Hepatocyte (in vitro differentiated cells): ENCODE measurements around the gene ARHGAP15. TPM values are rescaled to one million over a fixed set of nuclear protein-coding genes. Genes with fewer than 3 reads are reported as not detected.

Experiments used
- DNase-seq: peaks from one replicate; pipeline ENCODE4 v3.0.0-alpha.2; 2016; ENCODE audit warnings: low spot score
- H2AFZ ChIP-seq: fragments of 200-600 bp; sonication (generic); 2 replicates; pipeline ENCODE4 v1.6.0; 2016; ENCODE audit warnings: antibody characterized with exemption, mild to moderate bottlenecking
- H3K27ac ChIP-seq: fragments of 200-600 bp; sonication (generic); 2 replicates; pipeline ENCODE4 v1.5.1; 2016; ENCODE audit warnings: mild to moderate bottlenecking
- H3K27me3 ChIP-seq: fragments of 200-600 bp; sonication (generic); 2 replicates; pipeline ENCODE4 v1.6.1; 2016
- H3K36me3 ChIP-seq: fragments of 200-600 bp; sonication (generic); replicated peaks from 2 replicates; pipeline ENCODE4 v1.5.1; 2016; ENCODE audit warnings: low read depth; ENCODE audit not compliant: insufficient read depth
- H3K4me1 ChIP-seq: fragments of 200-600 bp; sonication (generic); 2 replicates; pipeline ENCODE4 v1.5.1; 2016; ENCODE audit warnings: mild to moderate bottlenecking, moderate library complexity; ENCODE audit not compliant: insufficient read depth
- H3K4me2 ChIP-seq: fragments of 200-600 bp; sonication (generic); 2 replicates; pipeline ENCODE4 v1.6.0; 2016
- H3K4me3 ChIP-seq: fragments of 200-600 bp; sonication (generic); 2 replicates; pipeline ENCODE4 v1.5.1; 2016; ENCODE audit warnings: mild to moderate bottlenecking
- H3K79me2 ChIP-seq: fragments of 200-600 bp; sonication (generic); 2 replicates; pipeline ENCODE4 v1.6.0; 2017; ENCODE audit warnings: mild to moderate bottlenecking
- H3K9me2 ChIP-seq: fragments of 200-600 bp; sonication (generic); replicated peaks from 2 replicates; pipeline ENCODE4 v1.6.0; 2017; ENCODE audit warnings: mild to moderate bottlenecking; ENCODE audit not compliant: insufficient read depth
- H3K9me3 ChIP-seq: fragments of 200-600 bp; sonication (generic); 2 replicates; pipeline ENCODE4 v1.5.1; 2016; ENCODE audit warnings: low read depth, mild to moderate bottlenecking
- H4K20me1 ChIP-seq: fragments of 200-600 bp; sonication (generic); 2 replicates; pipeline ENCODE4 v1.6.0; 2016; ENCODE audit warnings: mild to moderate bottlenecking; ENCODE audit not compliant: insufficient read depth, poor library complexity, severe bottlenecking
- CTCF ChIP-seq: fragments of 200-600 bp; sonication (generic); IDR thresholded peaks from 2 replicates; pipeline ENCODE4 v1.5.1; 2016; ENCODE audit warnings: antibody characterized with exemption, mild to moderate bottlenecking; ENCODE audit not compliant: poor library complexity
- EZH2 ChIP-seq: fragments of 200-600 bp; sonication (generic); IDR thresholded peaks from 2 replicates; pipeline ENCODE4 v1.6.1; 2016; ENCODE audit warnings: antibody characterized with exemption, mild to moderate bottlenecking, borderline replicate concordance
- EZH2phosphoT487 ChIP-seq: fragments of 200-600 bp; sonication (generic); IDR thresholded peaks from one replicate; pipeline ENCODE4 v1.6.1; 2018; ENCODE audit warnings: antibody characterized with exemption, mild to moderate bottlenecking, low read depth, moderate library complexity; ENCODE audit not compliant: unreplicated experiment, severe bottlenecking
- WGBS: methylation state at CpG from one replicate; pipeline ENCODE4 v1.1.6; 2016; ENCODE audit warnings: low lambda C conversion rate; ENCODE audit errors: missing lambda C conversion rate; 5-methylcytosine and 5-hydroxymethylcytosine counted together
- polyA plus RNA-seq: library from polyadenylated mRNA; unstranded; fragments of >200 nt; fragmentation: Nextera tagmentation; extraction: Ambion mirVana; gene quantifications from 2 replicates; pipeline ENCODE4 v1.2.1, GENCODE V29; 2016
- total RNA-seq: library from RNA; depleted of rRNA; stranded (reverse); fragments of >200 nt; gene quantifications from 2 replicates; pipeline ENCODE4 v1.2.3, GENCODE V29; 2014

The ARHGAP15 gene
- total and polyA plus RNA-seq, 2 experiments from 2014 or later: 0.17 TPM; not detected in 1

GRCh38 chr2:143379955-143380354, 250.7 kb downstream of the ARHGAP15 start:
- Histone ChIP-seq H3K79me2 (no peaks in the 10 kb centered on the region), H3K9me2 (no peaks in the 10 kb centered on the region), H3K27ac (no peak overlapping the region), H2AFZ (no peak overlapping the region), H3K4me3 (no peak overlapping the region), H3K27me3 (no peaks in the 10 kb centered on the region), H4K20me1 (no peaks in the 10 kb centered on the region), H3K4me1 (peaks cover 13% of the 10 kb centered on the region), H3K36me3 (no peaks in the 10 kb centered on the region), H3K4me2 (no peak overlapping the region), H3K9me3 (no peaks in the 10 kb centered on the region)
- no peak for DNase-seq
- TF ChIP-seq CTCF: no peak
- TF ChIP-seq EZH2phosphoT487: no peak
- no peak for TF ChIP-seq EZH2
- WGBS: 77% methylated on average over 1 of the region's 1 CpG

- Histone ChIP-seq H3K27me3 (no peaks in the 10 kb centered on the region), H2AFZ (no peak overlapping the region), H3K9me3 (no peaks in the 10 kb centered on the region), H4K20me1 (no peaks in the 10 kb centered on the region), H3K9me2 (no peaks in the 10 kb centered on the region), H3K36me3 (no peaks in the 10 kb centered on the region), H3K79me2 (no peaks in the 10 kb centered on the region), H3K4me2 (no peak overlapping the region), H3K4me3 (no peak overlapping the region), H3K27ac (no peak overlapping the region), H3K4me1 (peaks cover 4% of the 10 kb centered on the region)
- no peak for TF ChIP-seq EZH2phosphoT487
- TF ChIP-seq CTCF: no peak
- no peak for TF ChIP-seq EZH2
- DNase-seq: no peak
- 88% methylated on average over 8 of the region's 8 CpGs for WGBS
Observed at GRCh38 chr2:143382573-143382972, 253.4 kb downstream of the ARHGAP15 start.

GRCh38 chr2:143383016-143383415, 253.8 kb downstream of the ARHGAP15 start:
- Histone ChIP-seq H3K27me3 (no peaks in the 10 kb centered on the region), H3K4me1 (peaks cover 4% of the 10 kb centered on the region), H3K9me2 (no peaks in the 10 kb centered on the region), H4K20me1 (no peaks in the 10 kb centered on the region), H3K9me3 (no peaks in the 10 kb centered on the region), H3K79me2 (no peaks in the 10 kb centered on the region), H3K4me3 (no peak overlapping the region), H3K4me2 (no peak overlapping the region), H2AFZ (no peak overlapping the region), H3K36me3 (no peaks in the 10 kb centered on the region), H3K27ac (no peak overlapping the region)
- no peak for DNase-seq
- TF ChIP-seq EZH2phosphoT487: no peak
- TF ChIP-seq CTCF: no peak
- TF ChIP-seq EZH2: no peak
- 92% methylated on average over 2 of the region's 2 CpGs for WGBS

GRCh38 chr2:143384111-143384510, 254.9 kb downstream of the ARHGAP15 start:
- Histone ChIP-seq H3K36me3 (no peaks in the 10 kb centered on the region), H3K9me3 (no peaks in the 10 kb centered on the region), H4K20me1 (no peaks in the 10 kb centered on the region), H2AFZ (no peak overlapping the region), H3K79me2 (no peaks in the 10 kb centered on the region), H3K27ac (no peak overlapping the region), H3K27me3 (no peaks in the 10 kb centered on the region), H3K4me1 (peaks cover 4% of the 10 kb centered on the region), H3K4me2 (no peak overlapping the region), H3K4me3 (no peak overlapping the region), H3K9me2 (no peaks in the 10 kb centered on the region)
- DNase-seq: no peak
- 92% methylated on average over 6 of the region's 6 CpGs for WGBS
- no peak for TF ChIP-seq EZH2
- TF ChIP-seq EZH2phosphoT487: no peak
- TF ChIP-seq CTCF: no peak
